Breast epithelium (tissue), 4 donors: ENCODE results near the gene ZNF106. TPM values are rescaled to one million over a fixed set of nuclear protein-coding genes. Genes with fewer than 3 reads are reported as not detected.
A peak's percentile ranks its signal among the peaks of the same experiment; 100 is the strongest.

ENCODE experiments used
- DNase-seq, 2 donors: peaks; one replicate each; pipeline ENCODE4 v3.0.0-alpha.2; 2019; ENCODE audit warnings: low spot score in 2 of 2
- H3K27ac ChIP-seq, 2 donors: fragments of 200-600 bp; sonication (generic) in 1 of 2; one replicate each; pipeline ENCODE4 v1.5.1; 2016 to 2019; ENCODE audit warnings: mild to moderate bottlenecking in 1 of 2
- H3K27me3 ChIP-seq, 2 donors: fragments of 200-600 bp; sonication (generic) in 1 of 2; one replicate each; pipeline versions ENCODE4 v1.5.1 to v1.6.0; 2017 to 2019; ENCODE audit warnings: control low read depth in 1 of 2, mild to moderate bottlenecking in 1 of 2
- H3K36me3 ChIP-seq: fragments of 200-600 bp; one replicate; pipeline ENCODE4 v1.5.1; 2019
- H3K4me1 ChIP-seq, 2 donors: fragments of 200-600 bp; sonication (generic); one replicate each; pipeline ENCODE4 v1.5.1; 2016 to 2019; ENCODE audit warnings: control low read depth in 1 of 2
- H3K4me3 ChIP-seq, 3 donors: fragments of 200-600 bp; sonication (generic); 1 replicate in 2 of 3; 2 replicates in 1 of 3; pipeline ENCODE4 v1.5.1; 2016 to 2019; ENCODE audit warnings: mild to moderate bottlenecking in 3 of 3, moderate library complexity in 2 of 3
- H3K9me3 ChIP-seq, 2 donors: fragments of 200-600 bp; sonication (generic) in 1 of 2; one replicate each; pipeline ENCODE4 v1.5.1; 2016 to 2019; ENCODE audit warnings: control low read depth in 1 of 2
- POLR2A ChIP-seq: fragments of 450-650 bp; IDR thresholded peaks from one replicate; pipeline ENCODE4 v1.6.1; 2016; ENCODE audit warnings: antibody characterized with exemption, mild to moderate bottlenecking, moderate library complexity
- POLR2AphosphoS5 ChIP-seq, 3 donors: sonication (generic); formaldehyde crosslinking; IDR thresholded peaks; one replicate each; pipeline ENCODE4 v1.6.1; 2017; ENCODE audit warnings: antibody characterized with exemption in 3 of 3
- intact Hi-C: fragments of 100-400 bp; cut with DNase I; formaldehyde crosslinking; loops from one replicate; pipeline ENCODE4 v1.15.1; 2023; ENCODE audit warnings: low total_unique reads
- total RNA-seq, 3 donors: library from RNA; depleted of rRNA; stranded (reverse); fragments of >200 nt; gene quantifications; one replicate each; pipeline ENCODE4 v1.1.0, GENCODE V29; 2016
- TF ChIP-seq, protein P1 (sequence below), 3 donors: fragments of 450-650 bp; IDR thresholded peaks; one replicate each; pipeline ENCODE4 v1.5.1; 2016 to 2017; ENCODE audit warnings: antibody characterized with exemption in 3 of 3, mild to moderate bottlenecking in 3 of 3, moderate library complexity in 3 of 3

The ZNF106 gene
- total RNA-seq, 3 donors from 2014 or later: 59.6 to 151 (median 60.0) TPM

GRCh38 chr15:42482701-42483100 is 8.2 kb downstream of the ZNF106 start:
- intact Hi-C loops: no loop called here
- H3K27ac ChIP-seq: no peak overlapping the region
- H3K36me3 ChIP-seq: no peaks in the 10 kb centered on the region
- H3K4me1 ChIP-seq: no peaks in the 10 kb centered on the region
- H3K9me3 ChIP-seq: peaks cover 4 to 6% of the 10 kb centered on the region in 2 donors
- no peak for DNase-seq
- H3K4me3 ChIP-seq: no peak overlapping the region
- TF ChIP-seq POLR2A: no peak
- no peak for TF ChIP-seq POLR2AphosphoS5 (IDR thresholded peaks at IDR 0.05)
- TF ChIP-seq, protein P1, sequence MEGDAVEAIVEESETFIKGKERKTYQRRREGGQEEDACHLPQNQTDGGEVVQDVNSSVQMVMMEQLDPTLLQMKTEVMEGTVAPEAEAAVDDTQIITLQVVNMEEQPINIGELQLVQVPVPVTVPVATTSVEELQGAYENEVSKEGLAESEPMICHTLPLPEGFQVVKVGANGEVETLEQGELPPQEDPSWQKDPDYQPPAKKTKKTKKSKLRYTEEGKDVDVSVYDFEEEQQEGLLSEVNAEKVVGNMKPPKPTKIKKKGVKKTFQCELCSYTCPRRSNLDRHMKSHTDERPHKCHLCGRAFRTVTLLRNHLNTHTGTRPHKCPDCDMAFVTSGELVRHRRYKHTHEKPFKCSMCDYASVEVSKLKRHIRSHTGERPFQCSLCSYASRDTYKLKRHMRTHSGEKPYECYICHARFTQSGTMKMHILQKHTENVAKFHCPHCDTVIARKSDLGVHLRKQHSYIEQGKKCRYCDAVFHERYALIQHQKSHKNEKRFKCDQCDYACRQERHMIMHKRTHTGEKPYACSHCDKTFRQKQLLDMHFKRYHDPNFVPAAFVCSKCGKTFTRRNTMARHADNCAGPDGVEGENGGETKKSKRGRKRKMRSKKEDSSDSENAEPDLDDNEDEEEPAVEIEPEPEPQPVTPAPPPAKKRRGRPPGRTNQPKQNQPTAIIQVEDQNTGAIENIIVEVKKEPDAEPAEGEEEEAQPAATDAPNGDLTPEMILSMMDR (IDR thresholded peaks at IDR 0.05): no peak
- H3K27me3 ChIP-seq: no peaks in the 10 kb centered on the region

- intact Hi-C loops: no loop called here
- Histone ChIP-seq H3K4me1 (no peaks in the 10 kb centered on the region), H3K27ac (no peak overlapping the region), H3K4me3 (no peak overlapping the region), H3K36me3 (no peaks in the 10 kb centered on the region), H3K9me3 (no peaks in the 10 kb centered on the region), H3K27me3 (no peaks in the 10 kb centered on the region)
- TF ChIP-seq POLR2A: no peak
- TF ChIP-seq, protein P1 (IDR thresholded peaks at IDR 0.05): no peak
- no peak for TF ChIP-seq POLR2AphosphoS5 (IDR thresholded peaks at IDR 0.05)
- DNase-seq: no peak
These were observed 16.1 kb downstream of the ZNF106 start for GRCh38 chr15:42474827-42475226.

- no peak for DNase-seq
- Histone ChIP-seq H3K9me3 (no peaks in the 10 kb centered on the region), H3K27ac (peak overlapping the region in 1 of 2 donors; percentile 65), H3K4me3 (no peak overlapping the region), H3K4me1 (no peaks in the 10 kb centered on the region), H3K36me3 (no peaks in the 10 kb centered on the region), H3K27me3 (no peaks in the 10 kb centered on the region)
- TF ChIP-seq POLR2AphosphoS5 (IDR thresholded peaks at IDR 0.05): no peak
- TF ChIP-seq POLR2A: no peak
- TF ChIP-seq, protein P1 (IDR thresholded peaks at IDR 0.05): no peak
- intact Hi-C loops: no loop called here
These were observed 19.9 kb downstream of the ZNF106 start for GRCh38 chr15:42471002-42471401.

DNA sequence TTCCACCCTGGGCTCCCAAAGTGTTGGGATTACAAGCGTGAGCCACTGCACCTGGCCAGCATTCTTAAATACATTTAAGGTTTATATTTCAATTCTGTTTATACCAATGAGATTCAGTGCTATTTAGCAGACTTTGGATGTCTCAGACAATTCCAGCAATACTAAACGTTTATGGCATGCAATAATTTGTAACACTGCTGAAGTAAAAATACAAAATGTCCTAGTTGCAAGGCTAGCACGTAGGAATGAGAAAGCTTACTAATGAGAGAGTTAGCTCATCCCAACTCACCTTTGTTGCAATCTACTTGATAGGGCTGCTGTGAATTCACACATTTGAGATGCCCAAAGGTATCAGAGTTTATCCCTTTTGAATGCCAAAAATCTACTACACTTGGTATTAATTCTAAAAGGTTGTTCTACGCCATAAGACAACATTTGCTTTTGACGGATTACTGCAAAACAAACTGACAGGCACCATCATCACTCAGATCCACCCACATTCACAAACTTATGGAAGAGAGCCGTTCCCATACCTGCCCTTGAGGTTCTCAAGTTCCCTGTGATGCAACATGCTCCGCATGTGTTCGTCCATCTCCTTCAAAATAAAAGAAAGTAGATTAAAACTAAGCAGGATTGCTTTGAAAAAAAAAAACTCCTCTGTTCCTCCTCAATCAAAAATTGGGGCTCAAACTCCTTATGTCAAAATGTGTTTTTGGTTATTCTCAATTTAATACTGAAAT is 25.3 kb downstream of the ZNF106 start:
- no peaks in the 10 kb centered on the region for H3K9me3 ChIP-seq
- intact Hi-C loops: loop anchor here (5.0 kb wide), 1 partner anchor 652 kb away; no protein-coding TSS in a partner anchor
- peaks cover 4% of the 10 kb centered on the region for H3K36me3 ChIP-seq
- no peak overlapping the region for H3K27ac ChIP-seq
- H3K27me3 ChIP-seq: no peaks in the 10 kb centered on the region
- DNase-seq: no peak
- TF ChIP-seq POLR2A (no peak), POLR2AphosphoS5 (IDR thresholded peaks at IDR 0.05) (no peak)
- TF ChIP-seq, protein P1 (IDR thresholded peaks at IDR 0.05): no peak
- H3K4me3 ChIP-seq: no peak overlapping the region
- no peaks in the 10 kb centered on the region for H3K4me1 ChIP-seq

GRCh38 chr15:42461261-42461660 is 29.7 kb downstream of the ZNF106 start:
- Histone ChIP-seq H3K4me1 (no peaks in the 10 kb centered on the region), H3K27ac (peak overlapping the region; percentile 23 to 38), H3K4me3 (no peak overlapping the region), H3K9me3 (no peaks in the 10 kb centered on the region), H3K36me3 (peaks cover 4% of the 10 kb centered on the region), H3K27me3 (no peaks in the 10 kb centered on the region)
- TF ChIP-seq, protein P1 (IDR thresholded peaks at IDR 0.05): no peak
- TF ChIP-seq POLR2A: no peak
- TF ChIP-seq POLR2AphosphoS5 (IDR thresholded peaks at IDR 0.05): no peak
- intact Hi-C loops: no loop called here
- no peak for DNase-seq
